ENCODE data around the gene KRTAP1-5. TPM values are rescaled to one million over a fixed set of nuclear protein-coding genes. Genes with fewer than 3 reads are reported as not detected.
"Not testable (repeated sequence)": the region's sequence is repeated elsewhere in the genome, so short reads cannot be mapped to it uniquely, and the experiment has no call there.

Gene KRTAP1-5
- total and polyA plus RNA-seq, 2 donors (not counting 3 experiments of a cell fraction or from before 2014, with no cell fraction given), result not detected

DNA sequence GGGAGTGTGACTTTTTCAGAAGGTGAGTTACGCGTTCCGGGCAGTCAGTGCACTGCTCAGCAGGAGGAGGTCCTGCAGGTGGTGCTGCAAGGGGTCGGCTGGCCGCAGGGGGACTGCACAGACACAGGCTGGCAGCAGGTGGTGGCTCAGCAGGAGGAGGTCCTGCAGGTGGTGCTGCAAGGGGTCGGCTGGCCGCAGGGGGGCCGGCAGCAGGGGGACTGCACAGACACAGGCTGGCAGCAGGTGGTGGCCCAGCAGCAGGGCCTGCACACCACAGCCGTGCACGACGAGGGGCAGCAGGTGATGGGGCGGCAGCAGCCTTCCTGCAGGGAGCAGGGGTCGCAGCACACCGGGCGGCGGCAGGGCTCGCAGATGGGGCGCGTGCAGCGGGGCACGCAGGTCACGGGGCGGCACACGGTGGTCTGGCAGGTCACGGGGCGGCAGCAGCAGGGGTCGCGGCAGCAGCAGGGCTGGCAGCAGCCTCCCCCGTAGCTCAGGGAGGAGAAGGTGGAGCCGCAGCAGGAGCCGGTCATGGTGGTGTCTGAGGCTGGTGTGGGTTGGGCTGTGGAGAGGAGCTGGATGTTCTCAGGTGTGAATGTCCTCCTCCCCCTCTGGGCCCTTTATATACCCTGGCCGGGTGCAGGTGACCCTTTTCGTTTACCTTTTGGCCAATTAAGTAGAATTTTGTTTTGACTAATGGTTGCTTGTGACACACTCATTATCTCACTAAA, 19.9 kb upstream of the KRTAP1-5 start, which contains the start of gene KRTAP2-1:
TSS of gene KRTAP2-1 (minus strand) at position 582 of the 731 bp plus-strand sequence. CDS start at position 533, 49 bp downstream.
- H3K27me3 ChIP-seq (ENCODE audit: control insufficient read depth in 2 of 2, insufficient read depth in 2 of 2, low read length in 2 of 2); POLR2A ChIA-PET; H4K20me1 ChIP-seq (replicated peaks; ENCODE audit: control insufficient read depth, extremely low read depth, insufficient read depth, low read length); H3K79me2 ChIP-seq (ENCODE audit: control insufficient read depth, insufficient read depth, low read length); H3K9me1 ChIP-seq (replicated peaks; ENCODE audit: control insufficient read depth, extremely low read depth, insufficient read depth, low read length); BruUV-seq (replicated peaks); dilution Hi-C loops (cut with MboI; ENCODE audit: extremely low pct_ligation_motif_present, low sequenced_read_pairs); H3K27ac ChIP-seq (ENCODE audit: insufficient read depth, low read depth, low read length); FAIRE-seq; intact Hi-C loops (cut with micrococcal nuclease); H2AFZ ChIP-seq (ENCODE audit: low read depth, low read length); H3K4me3 ChIP-seq (replicated peaks in 1 of 3; ENCODE audit: insufficient read depth in 1 of 3, low read depth in 1 of 3, low read length in 3 of 3); H3K9ac ChIP-seq (replicated peaks; ENCODE audit: extremely low read depth, insufficient read depth, low read length); H3K36me3 ChIP-seq (ENCODE audit: control insufficient read depth in 2 of 2, extremely low read depth in 1 of 2, insufficient read depth in 2 of 2, low read length in 2 of 2); H3K4me2 ChIP-seq (ENCODE audit: insufficient read depth, low read length); H3K4me1 ChIP-seq (ENCODE audit: control insufficient read depth, extremely low read depth, insufficient read depth, low read length); DNase-seq (ENCODE audit: low read depth, low spot score); H3K9me3 ChIP-seq (replicated peaks; ENCODE audit: control insufficient read depth, insufficient read depth, low read length): not testable (repeated sequence)
- CTCF ChIA-PET, result interaction anchor here (1.3 kb wide), 1 partner anchor 30 kb away, joined by 4 read pairs; no protein-coding TSS in a partner anchor

DNA sequence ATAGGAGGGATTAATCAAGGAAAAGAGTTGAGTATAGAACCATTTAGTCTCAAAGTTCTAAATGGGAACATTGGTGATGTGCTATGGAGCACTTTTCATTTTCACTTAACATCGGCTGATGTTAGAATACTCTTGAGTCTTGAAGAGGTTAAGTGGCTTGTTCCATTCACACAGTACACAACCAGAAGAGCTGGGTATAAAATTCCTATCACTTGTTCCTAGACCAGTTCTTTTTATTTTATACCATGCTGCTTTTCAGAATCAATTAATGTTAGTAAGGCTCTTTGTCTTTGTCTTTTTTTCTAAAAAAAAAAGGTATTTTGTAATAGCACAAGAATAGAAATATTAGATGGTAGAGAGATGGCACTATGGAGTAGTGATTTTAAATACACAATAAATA, 15.9 kb upstream of the KRTAP1-5 start:
- ChIA-PET CTCF (interaction anchor here (1.0 kb wide), 1 partner anchor 8 kb away, joined by 3 read pairs; the partner anchor contains the start of gene KRTAP1-3), POLR2A (no interaction called here)
- intact Hi-C loops (cut with micrococcal nuclease) (no loop called here), dilution Hi-C loops (cut with MboI; ENCODE audit: extremely low pct_ligation_motif_present, low sequenced_read_pairs) (no loop called here)
- FAIRE-seq, result no peak
- Histone ChIP-seq H3K4me2 (ENCODE audit: insufficient read depth, low read length) (no peak overlapping the region), H3K27me3 (ENCODE audit: control insufficient read depth in 2 of 2, insufficient read depth in 2 of 2, low read length in 2 of 2) (peaks cover 0 to 4% of the 10 kb centered on the region in 2 experiments), H4K20me1 (replicated peaks; ENCODE audit: control insufficient read depth, extremely low read depth, insufficient read depth, low read length) (no peaks in the 10 kb centered on the region), H3K36me3 (ENCODE audit: control insufficient read depth in 2 of 2, extremely low read depth in 1 of 2, insufficient read depth in 2 of 2, low read length in 2 of 2) (no peaks in the 10 kb centered on the region), H3K4me3 (replicated peaks in 1 of 3; ENCODE audit: insufficient read depth in 1 of 3, low read depth in 1 of 3, low read length in 3 of 3) (no peak overlapping the region), H3K9ac (replicated peaks; ENCODE audit: extremely low read depth, insufficient read depth, low read length) (no peak overlapping the region), H2AFZ (ENCODE audit: low read depth, low read length) (no peak overlapping the region), H3K79me2 (ENCODE audit: control insufficient read depth, insufficient read depth, low read length) (no peaks in the 10 kb centered on the region), H3K4me1 (ENCODE audit: control insufficient read depth, extremely low read depth, insufficient read depth, low read length) (no peaks in the 10 kb centered on the region), H3K9me1 (replicated peaks; ENCODE audit: control insufficient read depth, extremely low read depth, insufficient read depth, low read length) (no peaks in the 10 kb centered on the region), H3K9me3 (replicated peaks; ENCODE audit: control insufficient read depth, insufficient read depth, low read length) (no peaks in the 10 kb centered on the region), H3K27ac (ENCODE audit: insufficient read depth, low read depth, low read length) (no peak overlapping the region)
- DNase-seq (ENCODE audit: low read depth, low spot score), result no peak
- no TSS peak for BruUV-seq (replicated peaks)
- TF ChIP-seq, protein P1, sequence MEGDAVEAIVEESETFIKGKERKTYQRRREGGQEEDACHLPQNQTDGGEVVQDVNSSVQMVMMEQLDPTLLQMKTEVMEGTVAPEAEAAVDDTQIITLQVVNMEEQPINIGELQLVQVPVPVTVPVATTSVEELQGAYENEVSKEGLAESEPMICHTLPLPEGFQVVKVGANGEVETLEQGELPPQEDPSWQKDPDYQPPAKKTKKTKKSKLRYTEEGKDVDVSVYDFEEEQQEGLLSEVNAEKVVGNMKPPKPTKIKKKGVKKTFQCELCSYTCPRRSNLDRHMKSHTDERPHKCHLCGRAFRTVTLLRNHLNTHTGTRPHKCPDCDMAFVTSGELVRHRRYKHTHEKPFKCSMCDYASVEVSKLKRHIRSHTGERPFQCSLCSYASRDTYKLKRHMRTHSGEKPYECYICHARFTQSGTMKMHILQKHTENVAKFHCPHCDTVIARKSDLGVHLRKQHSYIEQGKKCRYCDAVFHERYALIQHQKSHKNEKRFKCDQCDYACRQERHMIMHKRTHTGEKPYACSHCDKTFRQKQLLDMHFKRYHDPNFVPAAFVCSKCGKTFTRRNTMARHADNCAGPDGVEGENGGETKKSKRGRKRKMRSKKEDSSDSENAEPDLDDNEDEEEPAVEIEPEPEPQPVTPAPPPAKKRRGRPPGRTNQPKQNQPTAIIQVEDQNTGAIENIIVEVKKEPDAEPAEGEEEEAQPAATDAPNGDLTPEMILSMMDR (IDR thresholded peaks at IDR 0.05; ENCODE audit: extremely low read depth in 1 of 2, insufficient read depth in 1 of 2, low read depth in 1 of 2, low read length in 2 of 2), result no peak
- TF ChIP-seq, protein P2, sequence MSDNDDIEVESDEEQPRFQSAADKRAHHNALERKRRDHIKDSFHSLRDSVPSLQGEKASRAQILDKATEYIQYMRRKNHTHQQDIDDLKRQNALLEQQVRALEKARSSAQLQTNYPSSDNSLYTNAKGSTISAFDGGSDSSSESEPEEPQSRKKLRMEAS (IDR thresholded peaks at IDR 0.05; ENCODE audit: insufficient read depth, insufficient read length), result no peak
- TF ChIP-seq JUN (IDR thresholded peaks at IDR 0.05; ENCODE audit: borderline replicate concordance, insufficient read depth, insufficient read length, low read depth), result no peak

DNA sequence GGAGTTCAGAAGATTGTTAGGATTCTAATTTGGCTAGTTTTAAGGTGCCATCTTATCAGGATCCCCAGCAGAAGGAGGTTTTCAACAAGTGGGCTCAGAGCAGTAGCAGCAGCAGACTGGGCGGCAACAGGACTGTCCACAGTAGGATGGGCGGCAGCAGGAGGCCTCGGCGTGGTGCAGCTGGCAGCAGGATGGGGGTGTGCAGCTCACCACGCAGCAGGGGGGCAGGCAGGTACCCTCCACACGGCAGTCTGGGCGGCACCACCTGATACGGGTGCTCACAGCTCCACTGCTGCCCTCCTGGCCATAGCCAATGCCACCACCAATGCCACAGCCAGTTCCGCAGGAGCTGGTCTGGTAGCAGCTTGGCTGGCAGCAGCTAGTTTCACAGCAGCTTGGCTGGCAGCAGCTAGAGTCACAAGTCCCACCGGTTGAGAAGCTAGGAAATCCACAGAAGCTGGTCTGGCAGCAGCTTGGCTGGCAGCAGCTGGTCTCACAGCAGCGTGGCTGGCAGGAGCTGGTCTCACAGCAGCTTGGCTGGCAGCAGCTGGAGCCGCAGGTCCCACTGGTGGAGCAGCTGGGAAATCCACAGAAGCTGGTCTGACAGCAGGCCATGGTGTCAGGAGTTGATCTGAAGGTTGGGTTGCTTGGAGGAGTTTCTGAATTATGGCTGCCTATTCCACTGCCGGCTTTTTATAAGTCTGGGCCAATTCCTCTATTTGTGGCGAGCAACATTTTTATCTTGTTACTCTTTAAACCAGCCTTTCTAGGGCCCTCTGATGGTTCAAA, 14.0 kb upstream of the KRTAP1-5 start, which contains the start of gene KRTAP1-1:
TSS of gene KRTAP1-1 (minus strand) at position 668 of the 789 bp plus-strand sequence. CDS start at position 615, 53 bp downstream.
- H3K9me1 ChIP-seq (replicated peaks; ENCODE audit: control insufficient read depth, extremely low read depth, insufficient read depth, low read length); POLR2A ChIA-PET; H3K27me3 ChIP-seq (ENCODE audit: control insufficient read depth in 2 of 2, insufficient read depth in 2 of 2, low read length in 2 of 2); DNase-seq (ENCODE audit: low read depth, low spot score); H3K27ac ChIP-seq (ENCODE audit: insufficient read depth, low read depth, low read length); H2AFZ ChIP-seq (ENCODE audit: low read depth, low read length); H3K4me2 ChIP-seq (ENCODE audit: insufficient read depth, low read length); FAIRE-seq; H4K20me1 ChIP-seq (replicated peaks; ENCODE audit: control insufficient read depth, extremely low read depth, insufficient read depth, low read length); H3K4me1 ChIP-seq (ENCODE audit: control insufficient read depth, extremely low read depth, insufficient read depth, low read length); H3K9me3 ChIP-seq (replicated peaks; ENCODE audit: control insufficient read depth, insufficient read depth, low read length); H3K9ac ChIP-seq (replicated peaks; ENCODE audit: extremely low read depth, insufficient read depth, low read length); H3K79me2 ChIP-seq (ENCODE audit: control insufficient read depth, insufficient read depth, low read length); H3K4me3 ChIP-seq (replicated peaks in 1 of 3; ENCODE audit: insufficient read depth in 1 of 3, low read depth in 1 of 3, low read length in 3 of 3); dilution Hi-C loops (cut with MboI; ENCODE audit: extremely low pct_ligation_motif_present, low sequenced_read_pairs); BruUV-seq (replicated peaks); H3K36me3 ChIP-seq (ENCODE audit: control insufficient read depth in 2 of 2, extremely low read depth in 1 of 2, insufficient read depth in 2 of 2, low read length in 2 of 2); CTCF ChIA-PET; intact Hi-C loops (cut with micrococcal nuclease): not testable (repeated sequence)

Measured in endothelial cell of umbilical vein (primary cell).